ENCODE results near the gene SLX9.

SLX9 gene

DNA sequence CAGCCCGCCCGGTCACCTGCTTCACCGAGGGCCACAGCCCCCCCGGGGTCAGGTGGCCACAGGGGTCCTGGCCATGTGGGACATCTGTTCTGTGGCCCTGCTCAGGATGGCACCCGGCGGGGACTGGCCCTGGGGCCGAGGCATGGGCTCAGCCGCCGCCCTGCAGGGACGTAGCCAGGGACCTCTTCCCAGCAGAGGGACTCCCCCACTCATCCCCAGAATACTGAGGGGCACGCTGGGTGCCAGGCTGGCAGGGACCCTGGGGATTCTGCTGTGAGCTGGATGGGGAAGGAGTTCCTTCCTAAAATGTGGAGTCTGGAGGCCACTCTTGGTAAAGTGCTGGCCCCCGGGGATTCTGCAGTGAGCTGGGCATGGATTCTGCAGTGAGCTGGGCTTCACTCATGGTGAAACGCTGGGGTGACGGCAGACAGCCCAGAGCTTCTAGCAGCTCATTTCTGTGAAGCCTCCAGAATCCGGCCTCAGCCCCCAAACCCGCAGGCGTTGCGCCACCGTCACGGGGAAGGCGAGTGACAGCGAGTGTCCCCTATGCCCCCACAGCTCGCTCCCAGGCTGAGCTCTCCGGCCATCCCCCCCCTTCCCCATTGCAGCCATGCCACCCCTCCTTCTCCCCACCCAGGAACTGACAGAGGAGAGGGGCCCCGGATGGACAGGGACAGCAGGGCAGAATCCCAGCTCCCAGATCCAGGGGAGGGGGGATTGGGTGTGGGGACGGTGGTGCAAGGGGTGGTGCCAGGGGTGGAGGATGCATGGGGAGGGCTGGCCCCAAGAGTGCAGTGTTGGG, 20.5 kb upstream of the SLX9 start:
- no peak for DNase-seq (ENCODE audit: low spot score)
- TF ChIP-seq, protein P1, sequence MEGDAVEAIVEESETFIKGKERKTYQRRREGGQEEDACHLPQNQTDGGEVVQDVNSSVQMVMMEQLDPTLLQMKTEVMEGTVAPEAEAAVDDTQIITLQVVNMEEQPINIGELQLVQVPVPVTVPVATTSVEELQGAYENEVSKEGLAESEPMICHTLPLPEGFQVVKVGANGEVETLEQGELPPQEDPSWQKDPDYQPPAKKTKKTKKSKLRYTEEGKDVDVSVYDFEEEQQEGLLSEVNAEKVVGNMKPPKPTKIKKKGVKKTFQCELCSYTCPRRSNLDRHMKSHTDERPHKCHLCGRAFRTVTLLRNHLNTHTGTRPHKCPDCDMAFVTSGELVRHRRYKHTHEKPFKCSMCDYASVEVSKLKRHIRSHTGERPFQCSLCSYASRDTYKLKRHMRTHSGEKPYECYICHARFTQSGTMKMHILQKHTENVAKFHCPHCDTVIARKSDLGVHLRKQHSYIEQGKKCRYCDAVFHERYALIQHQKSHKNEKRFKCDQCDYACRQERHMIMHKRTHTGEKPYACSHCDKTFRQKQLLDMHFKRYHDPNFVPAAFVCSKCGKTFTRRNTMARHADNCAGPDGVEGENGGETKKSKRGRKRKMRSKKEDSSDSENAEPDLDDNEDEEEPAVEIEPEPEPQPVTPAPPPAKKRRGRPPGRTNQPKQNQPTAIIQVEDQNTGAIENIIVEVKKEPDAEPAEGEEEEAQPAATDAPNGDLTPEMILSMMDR (IDR thresholded peaks at IDR 0.05; ENCODE audit: extremely low read depth, missing control alignments) = no peak

DNA sequence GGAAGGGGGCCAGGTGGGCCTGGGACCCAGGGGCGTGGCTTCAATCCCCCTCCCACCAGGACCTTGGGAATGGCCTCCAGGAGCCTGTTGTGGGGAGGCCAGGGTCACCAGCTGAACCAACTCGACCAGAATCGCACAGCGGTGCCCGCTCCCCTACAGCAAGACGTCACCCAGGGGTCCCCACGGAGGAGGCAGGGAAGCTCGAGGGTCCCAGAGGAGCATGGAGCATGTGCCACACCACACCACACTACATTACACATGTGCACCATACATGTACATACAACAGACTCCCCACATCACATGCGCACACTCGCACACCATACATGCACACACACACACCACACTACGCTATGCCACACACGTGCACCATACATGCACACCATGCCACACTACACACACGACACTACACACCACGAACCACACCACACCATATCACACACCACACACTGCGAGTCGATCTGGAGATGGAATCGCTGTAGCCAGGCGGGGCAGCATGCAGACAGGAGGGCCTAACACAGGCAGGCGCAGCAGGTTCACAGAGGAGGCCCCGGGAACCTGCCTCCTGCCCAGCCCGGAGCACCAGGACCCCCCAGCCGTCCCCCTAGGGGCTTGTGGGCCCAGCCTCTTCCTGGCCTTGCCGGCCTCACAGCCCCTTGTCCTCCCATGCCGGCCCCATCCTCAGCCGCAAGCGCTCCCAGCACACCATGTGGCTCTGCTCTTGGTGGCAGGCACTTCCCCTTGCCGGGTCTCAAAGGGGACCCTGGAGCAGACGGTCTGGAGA, 19.7 kb upstream of the SLX9 start:
- no peak for DNase-seq (ENCODE audit: low spot score)
- TF ChIP-seq, protein P1 (IDR thresholded peaks at IDR 0.05; ENCODE audit: extremely low read depth, missing control alignments) = no peak

DNA sequence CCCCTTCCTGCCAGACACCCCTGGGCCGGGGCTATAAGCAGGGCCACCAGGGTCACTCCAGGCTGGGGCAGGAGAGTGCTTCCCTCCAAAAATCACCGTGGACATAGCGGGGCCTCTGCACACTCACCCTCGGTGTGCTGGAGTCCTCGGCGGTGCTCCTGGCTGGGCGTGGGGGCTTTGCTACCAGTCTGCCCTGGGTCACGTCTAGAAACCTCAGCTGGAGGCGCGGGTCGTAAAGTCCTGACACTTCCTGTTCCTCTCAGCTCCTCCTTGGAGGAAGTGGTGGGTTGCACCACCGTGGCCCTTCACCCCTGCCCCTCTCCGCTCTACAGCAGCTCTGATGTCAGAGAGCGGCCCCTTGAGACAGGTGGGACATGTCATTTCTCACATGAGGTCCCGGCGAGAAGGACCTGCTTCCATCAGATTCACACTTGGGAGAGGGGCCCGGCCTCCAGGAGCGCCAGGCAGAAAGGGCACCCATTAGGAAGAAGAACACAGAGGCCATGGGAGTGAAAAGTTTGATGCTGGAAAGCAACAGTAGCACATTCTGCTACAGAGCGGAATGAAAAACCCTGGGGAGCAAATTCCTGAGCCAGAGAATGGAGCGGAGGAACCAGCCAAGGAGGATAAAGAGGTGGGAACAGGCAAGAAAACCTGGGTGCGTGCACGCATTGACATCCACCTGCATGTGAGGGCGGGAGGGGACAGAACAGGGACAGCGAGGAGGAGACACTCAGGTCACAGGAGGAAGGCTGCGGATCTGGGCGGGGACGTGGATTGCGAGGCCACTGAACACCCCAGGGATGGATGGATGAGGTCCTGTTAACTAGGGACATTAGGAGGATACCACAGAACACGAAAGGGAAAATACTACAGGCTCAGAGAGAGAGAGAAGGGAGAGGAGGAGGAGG, 18.9 kb upstream of the SLX9 start, which contains the start of gene ITGB2:
Gene ITGB2, minus strand, starts transcription at position 206 of the 911 bp plus-strand sequence. CDS start 10,117 bp downstream, outside the sequence.
- peak; percentile 78 for DNase-seq (ENCODE audit: low spot score)
- TF ChIP-seq, protein P1 (IDR thresholded peaks at IDR 0.05; ENCODE audit: extremely low read depth, missing control alignments) = no peak

DNA sequence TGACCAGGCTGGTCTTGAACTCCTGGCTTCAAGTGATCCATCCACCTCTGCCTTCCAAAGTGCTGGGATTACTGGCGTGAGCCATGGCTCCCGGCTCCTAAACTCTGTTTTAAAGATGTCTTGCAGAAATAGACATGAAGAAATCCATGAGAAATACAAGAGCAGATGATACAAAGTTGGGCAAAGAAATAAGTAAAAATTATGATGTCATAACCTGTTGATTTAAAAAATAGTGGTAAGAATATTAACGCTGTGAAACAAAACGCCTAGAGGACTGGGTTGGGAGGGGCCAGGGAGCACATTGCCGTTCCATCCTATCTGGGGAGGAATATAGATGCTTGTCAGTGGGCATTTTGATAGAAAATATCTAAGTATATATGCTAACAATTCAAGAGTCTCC, 17.9 kb upstream of the SLX9 start:
- DNase-seq (ENCODE audit: low spot score) = no peak
- TF ChIP-seq, protein P1 (IDR thresholded peaks at IDR 0.05; ENCODE audit: extremely low read depth, missing control alignments) = no peak

DNA sequence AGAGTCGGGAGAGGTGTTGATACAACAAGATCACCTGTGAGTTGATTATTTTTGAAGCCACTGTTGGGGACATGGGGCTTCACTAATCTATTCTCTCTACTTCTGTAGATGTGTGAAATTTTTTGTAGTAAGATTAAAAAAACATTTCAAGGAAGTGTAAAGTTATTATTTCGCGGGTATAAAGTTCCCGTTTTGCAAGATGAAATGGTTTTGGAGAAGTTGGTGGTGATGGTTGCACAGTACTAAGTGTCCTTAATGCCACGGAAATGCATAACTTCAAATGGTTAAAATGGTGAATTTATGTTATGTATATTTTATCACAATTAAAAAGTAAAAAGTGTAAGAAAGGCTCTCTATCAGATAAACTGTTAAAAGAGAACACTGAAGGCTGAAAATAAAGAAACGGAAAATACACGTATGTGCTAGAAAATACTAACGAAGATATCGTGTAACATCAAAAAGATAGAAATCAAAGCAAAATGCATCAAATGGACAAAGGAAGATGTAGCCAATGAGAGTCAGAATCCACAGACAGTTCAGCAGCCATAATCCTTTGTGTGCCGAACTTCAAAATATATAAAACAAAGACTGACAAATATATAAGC, 16.2 kb upstream of the SLX9 start:
- DNase-seq (ENCODE audit: low spot score) = no peak
- TF ChIP-seq, protein P1 (IDR thresholded peaks at IDR 0.05; ENCODE audit: extremely low read depth, missing control alignments) = no peak

DNA sequence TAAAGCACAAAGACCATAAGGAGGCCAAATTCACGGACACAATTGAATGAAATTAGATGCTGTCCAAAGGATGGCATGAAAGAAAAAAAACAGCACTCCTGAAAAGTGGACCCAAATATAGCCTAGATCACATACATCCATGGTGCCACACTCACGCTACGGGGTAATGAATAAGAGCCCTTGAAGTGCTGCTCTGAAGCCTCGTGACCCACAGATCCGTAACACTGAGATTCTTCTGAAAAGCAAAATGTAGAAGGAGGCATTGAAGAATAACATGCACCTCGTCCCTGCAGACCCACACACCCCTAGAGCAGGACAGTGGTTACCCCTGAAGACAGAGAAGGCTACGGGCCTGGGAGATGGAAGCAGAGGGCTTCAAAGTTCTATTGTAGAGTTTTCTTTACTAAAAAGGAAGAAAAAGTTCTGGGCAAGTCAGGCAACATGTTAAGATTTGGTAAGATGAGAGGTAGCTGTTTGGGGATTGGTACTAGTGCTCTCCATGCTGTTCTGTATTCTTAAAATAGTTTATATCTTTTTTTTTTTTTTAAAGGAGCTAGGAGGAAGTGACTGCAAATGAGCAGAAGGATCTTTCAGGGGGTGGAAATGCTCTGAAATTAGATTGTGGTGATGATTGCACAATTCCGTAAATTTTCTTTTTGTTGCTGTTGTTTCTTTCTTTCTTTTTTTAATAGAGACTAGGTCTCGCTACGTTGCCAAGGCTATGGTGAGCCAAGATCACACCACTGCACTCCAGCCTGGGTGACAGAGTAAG, 15.0 kb upstream of the SLX9 start:
- TF ChIP-seq, protein P1 (IDR thresholded peaks at IDR 0.05; ENCODE audit: extremely low read depth, missing control alignments) = no peak
- no peak for DNase-seq (ENCODE audit: low spot score)

All from GM20000 (cell line).